ENCODE results near the gene ACTBL2.
"Not testable (repeated sequence)": the region's sequence is repeated elsewhere in the genome, so short reads cannot be mapped to it uniquely, and the experiment has no call there.

The ACTBL2 gene
- total RNA-seq: 0 to 0.03 (median 0) reads per million in 18 experiments

DNA sequence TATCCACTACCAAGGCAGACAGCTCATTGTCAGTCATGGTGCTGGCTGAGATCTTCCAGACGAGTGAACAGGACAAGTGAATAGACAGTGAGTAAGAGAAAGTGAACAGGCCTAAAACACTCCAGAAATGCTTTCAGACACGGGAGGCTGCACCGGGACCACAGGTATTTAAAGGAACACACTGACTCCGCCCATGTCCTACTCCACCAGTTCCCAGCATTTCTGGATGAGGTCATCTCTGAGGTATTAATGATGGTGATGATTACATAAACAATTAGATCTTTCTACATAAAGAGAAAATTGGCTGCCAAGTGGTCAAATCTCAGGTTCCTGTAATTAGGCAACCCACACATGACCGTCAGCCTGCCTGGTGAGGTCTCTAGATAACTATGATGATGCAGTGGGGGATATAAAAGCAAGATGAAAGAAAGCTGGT is at the start of gene ACTBL2:
Gene ACTBL2 (minus strand): TSS at position 141 of the 436 bp plus-strand sequence. CDS start 104 bp downstream, at position 37.
- DNase-seq: no peak

DNA sequence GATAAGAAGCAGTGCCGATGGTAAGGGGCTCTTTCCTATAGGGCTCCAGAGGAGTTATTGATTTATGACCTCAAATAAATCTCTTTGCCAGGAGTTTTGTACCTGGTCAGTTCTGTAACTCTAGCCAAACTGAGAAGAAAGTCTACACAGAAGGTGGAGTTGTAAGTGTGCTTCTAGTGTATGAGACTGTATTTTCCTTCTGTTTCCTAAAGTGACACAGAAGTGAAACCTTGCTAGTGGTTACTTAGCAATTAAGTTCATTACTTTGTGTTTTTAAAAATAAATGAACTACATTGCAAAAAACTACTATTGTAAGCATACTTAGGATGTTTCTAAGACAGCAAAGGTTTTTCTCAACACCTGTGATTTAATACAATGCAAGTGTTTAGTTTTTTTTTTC is 48.7 kb upstream of the ACTBL2 start:
- no peak for DNase-seq

DNA sequence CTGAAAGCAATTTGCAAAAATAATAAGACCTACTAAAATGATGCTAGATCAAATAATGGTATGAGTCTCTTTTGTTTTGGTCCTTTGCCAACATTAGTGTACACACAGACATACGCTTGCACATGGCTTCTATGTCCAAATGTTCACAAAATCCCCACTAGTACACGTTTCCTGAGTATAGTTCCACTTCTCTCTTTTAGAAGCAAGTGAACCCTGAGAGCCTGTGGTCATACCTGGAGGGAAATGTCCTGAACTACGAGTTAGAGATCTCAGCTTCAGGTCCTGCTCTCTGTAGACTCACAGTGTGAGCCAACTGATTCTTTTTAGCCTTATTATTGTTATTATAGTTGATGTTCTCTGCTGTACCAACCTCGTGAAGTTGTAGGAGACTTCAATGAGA is 47.3 kb upstream of the ACTBL2 start:
- no peak for DNase-seq

DNA sequence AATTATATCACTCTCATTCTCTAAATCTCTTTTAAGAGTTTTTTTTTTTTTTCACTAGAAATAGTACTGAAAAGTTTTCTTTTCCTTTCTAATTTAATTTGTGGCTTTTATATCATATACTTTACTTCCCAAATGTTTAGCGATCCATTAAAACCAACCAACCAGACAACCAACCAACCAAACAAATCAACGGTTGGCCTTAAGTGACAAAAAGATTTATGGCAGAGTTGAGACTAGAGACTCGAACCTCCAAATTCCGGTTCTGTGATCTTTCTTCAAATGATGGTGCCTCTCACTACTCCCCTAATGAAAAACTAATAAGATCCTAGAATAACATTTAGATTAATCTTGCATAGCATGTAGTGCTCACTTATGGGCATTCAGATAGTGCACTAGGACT is 45.3 kb upstream of the ACTBL2 start:
- DNase-seq: no peak

DNA sequence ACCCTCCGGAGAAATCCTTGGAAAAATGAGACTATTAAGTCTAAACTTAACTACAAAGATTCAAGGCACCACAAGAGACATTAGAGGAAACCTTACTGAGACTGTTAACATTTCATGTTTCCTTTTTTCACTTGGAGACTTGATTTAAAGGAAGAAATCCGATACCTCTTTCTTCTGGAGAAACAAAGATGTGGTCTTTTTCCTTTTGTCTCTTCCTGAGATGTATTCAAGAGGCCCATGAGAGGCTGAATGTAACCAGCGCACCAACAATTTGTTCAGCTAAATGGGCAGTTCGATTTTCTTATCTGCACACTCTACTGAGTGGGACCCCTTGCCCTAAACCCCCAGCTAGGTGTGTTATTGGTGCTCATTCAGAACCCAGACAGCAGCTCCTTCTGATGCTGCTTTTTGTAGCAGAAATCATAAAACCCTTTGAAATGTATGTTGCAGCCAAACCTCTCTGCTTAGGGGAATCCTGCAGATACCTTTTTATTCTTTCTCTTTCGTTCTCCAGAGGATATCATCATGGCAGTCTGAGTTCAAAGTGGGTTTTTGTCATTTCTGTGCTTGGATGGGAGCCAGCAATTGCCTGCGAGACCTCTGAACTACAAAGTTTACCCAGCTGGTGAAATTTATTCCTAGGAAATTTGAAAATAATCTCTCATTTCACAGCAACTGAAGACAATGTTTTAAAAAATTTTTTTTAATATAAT is 41.9 kb upstream of the ACTBL2 start:
- no peak for DNase-seq

DNA sequence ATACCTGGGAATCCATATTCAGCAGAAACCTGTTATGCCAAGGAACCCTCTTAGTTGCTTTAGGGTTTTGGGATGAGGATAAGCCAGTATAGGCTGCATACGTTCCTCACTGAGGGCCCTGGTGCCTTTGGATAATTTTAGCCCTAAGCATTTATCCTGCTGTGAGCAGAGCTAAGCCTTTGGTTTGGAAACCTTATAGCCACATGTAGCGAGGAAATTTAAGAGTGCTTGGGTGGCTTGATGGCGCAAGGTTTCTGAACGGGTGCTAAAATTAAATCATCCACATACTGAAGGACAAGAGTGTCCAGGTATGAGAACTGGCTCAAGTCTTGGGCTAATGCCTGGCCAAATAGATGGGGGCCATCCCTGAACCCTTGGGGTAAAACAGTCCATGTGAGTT is 39.9 kb upstream of the ACTBL2 start:
- not testable (repeated sequence) for DNase-seq

DNA sequence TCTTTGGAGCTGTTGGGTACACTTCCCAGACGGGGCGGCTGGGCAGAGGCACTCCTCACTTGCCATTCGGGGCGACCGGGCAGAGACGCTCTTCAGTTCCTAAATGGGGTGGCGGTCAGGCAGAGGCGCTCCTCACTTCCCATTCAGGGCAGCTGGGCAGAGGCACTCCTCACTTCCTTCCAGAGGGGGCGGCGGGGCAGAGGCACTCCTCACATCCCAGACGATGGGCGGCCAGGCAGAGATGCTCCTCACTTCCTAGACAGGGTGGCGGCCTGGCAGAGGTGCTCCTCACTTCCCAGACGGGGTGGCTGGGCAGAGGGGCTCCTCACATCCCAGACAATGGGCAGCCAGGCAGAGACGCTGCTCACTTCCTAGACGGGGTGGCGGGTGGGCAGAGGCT is 35.8 kb upstream of the ACTBL2 start:
- not testable (repeated sequence) for DNase-seq

DNA sequence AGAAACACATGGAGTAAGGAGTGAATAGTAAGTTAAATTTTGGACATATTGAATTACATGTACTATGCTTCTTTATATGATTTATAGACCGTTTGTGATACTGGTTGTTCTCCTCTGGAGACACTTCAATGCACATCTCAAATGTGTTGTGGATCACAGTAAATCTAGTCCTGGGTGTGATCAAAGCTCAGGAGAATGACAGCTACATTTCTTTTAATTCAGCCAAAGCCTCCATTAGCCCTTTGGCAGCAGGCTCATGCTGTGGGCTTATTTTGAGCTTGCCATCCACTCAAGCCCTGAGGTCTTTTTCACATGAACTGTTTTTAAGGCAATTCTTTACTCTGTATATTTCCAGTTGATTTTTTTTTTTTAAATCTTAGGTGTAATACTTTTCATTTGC is 34.6 kb upstream of the ACTBL2 start:
- DNase-seq: no peak

DNA sequence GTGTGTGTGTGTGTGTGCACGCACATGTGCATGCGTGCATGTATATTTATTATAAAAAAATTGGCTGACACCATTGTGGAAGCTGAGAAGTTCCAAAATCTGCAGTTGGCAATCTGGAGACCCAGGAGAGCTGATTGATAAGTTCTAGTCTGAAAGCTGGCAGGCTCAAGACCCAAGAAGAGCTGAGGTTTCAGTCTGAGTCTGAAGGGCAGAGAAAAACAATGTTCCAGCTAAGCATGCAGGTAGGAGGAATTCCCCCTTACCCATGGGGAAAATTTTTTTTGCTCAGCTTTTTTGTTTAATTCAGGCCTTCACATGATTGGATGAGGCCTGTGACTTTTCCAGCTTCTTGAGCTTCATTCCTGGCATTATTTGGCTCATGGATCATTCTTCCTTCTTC is 31.2 kb upstream of the ACTBL2 start:
- DNase-seq: no peak

DNA sequence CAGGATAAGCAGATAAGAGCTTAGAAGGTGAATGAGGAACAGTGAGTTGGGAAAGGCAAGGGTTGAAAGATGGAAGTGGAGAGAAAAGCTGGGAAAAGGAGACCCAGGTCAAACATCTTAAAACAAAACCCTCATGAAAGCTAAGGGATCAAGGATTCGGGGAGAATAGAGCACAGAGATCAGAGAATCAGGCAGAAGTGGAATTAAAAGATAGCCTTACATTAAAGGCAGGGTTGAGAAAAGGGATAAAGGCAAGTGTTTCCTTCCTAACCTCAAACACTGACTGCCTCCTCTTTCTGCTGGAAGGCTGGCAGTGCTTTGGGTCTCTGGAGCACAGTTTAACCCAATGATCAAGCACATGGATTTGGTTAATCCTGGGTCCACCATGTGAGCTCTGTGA is 28.7 kb upstream of the ACTBL2 start:
- no peak for DNase-seq

DNA sequence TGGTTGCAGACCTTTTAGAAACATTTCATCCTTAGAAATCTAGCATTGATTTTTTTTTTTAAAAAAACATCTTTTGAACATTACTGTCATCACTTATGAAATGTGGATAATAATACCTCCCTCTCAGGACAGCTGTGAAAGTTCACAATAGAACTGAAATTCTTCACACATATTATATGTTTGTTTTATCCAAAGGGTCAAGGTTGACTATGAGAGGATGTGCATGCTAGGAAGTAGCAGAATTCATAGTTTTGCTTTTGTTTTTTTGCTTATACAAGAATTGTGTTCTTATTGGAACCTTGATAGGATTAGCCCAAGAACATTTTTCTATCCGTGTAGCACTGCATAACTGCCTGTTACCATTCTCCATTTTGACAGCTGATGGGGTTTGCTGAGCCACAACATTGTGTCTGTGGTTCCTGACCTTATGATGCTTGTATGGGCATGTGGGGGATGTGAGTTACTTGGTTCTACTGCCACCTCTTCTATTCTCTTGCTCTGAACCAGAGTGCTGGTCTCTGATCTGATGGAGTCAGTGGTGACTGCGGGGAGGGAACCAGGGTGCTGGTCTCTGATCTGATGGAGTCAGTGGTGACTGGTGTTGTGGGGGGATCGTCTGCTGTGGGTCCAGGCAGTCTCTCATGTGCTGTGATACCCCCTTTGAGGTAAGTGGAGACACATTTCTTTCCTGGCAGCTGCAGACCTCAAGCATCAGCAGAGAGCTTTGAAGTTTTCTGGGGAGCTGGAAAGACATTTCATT is 27.1 kb upstream of the ACTBL2 start:
- no peak for DNase-seq

DNA sequence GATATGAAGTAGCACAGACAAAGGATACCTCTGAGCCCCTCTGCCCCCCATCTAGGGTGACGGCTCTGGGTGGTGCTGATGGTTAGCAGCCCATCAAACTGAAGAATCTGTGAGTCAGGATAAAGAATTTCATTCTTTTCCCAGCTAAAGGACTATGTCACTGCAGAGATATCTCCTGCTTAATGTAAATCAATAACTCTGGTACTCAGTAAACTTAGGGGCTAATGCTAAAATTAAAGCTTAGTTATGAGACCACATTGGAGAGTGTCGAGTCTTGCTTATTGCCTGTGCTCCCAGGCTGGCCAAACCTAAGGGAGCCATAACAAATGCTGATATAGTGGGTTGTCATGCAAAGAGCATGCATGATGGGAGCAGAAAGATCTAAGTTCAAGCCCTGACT is 25.6 kb upstream of the ACTBL2 start:
- DNase-seq: no peak

DNA sequence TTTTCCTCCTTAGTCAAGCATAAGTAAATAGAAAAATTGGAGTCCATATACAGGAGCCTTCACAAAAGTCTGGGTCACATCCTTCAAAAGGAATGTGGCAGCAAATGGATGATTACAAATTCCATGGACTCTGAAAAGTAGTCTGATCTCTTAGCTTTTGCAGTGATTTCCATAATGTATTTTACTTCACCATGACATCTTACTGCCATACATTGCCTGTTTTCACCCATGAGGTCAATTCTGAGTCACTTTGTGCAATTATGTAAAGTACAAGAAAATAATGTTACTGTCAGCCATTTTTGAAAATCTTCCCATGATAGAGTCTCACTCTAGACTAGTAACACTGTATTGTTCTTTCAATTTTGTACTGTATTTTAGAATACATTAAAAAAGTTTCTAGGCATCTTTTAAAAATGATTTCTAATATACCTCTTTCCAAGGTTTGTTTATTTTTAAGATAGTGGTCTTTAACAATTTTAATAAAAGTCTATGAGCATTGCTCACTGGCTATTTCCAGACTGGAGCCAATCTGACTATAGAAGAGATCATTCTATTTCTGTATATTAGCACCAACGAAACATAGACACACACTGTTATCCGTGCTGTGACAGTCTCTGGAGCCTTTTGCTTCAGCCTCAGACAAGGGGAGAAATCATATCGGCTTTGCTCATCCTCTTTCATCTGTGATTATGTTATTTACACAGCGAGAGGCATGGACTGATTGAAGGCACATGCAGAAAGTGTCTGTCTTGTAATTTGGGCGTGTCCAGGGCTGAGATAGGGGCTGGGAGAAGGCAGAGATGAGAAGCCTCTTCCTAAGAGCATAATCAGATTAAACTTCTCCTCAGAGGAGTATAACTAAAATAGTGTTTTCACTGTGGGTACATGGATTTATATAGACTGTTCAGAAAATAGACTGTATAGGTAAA is 22.9 kb upstream of the ACTBL2 start:
- DNase-seq: no peak

DNA sequence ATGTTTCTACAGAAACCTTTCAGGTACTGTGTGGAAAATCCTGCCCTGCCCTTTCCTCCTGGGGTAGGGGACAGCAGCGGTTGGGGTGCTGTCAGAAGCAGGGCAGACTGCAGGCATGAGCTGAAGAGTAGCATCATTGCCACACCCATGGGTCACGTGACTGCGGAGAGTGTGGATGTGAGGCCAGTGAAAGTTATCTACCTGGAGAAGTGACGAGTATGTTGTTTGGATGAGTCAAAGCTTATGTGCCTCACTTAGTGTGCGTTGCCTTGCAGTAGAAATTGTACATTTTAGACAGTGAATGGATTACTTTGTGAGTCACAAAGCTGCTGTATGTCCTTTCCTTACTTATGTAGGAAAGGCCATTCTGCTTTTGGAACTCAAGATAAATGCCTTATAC is 21.7 kb upstream of the ACTBL2 start:
- no peak for DNase-seq

DNA sequence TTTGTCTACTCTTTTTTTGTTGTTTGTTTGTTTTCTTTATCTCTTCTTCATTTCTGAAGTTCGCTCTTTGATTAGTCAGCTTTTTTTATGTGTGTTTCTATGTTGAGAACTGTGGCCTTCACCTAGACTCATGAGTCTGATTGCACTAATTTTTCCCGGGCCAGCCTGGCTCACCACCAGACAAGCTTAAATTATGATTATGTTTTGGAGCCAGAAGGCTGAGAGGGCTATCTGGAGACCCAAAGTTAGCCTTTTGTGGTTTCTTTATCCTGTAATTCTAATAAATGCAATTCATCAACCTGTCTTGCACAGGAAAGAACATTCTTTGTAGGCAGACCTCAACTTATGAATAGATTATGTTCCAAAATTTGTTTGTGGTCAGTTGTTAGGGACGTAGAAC is 20.8 kb upstream of the ACTBL2 start:
- no peak for DNase-seq

DNA sequence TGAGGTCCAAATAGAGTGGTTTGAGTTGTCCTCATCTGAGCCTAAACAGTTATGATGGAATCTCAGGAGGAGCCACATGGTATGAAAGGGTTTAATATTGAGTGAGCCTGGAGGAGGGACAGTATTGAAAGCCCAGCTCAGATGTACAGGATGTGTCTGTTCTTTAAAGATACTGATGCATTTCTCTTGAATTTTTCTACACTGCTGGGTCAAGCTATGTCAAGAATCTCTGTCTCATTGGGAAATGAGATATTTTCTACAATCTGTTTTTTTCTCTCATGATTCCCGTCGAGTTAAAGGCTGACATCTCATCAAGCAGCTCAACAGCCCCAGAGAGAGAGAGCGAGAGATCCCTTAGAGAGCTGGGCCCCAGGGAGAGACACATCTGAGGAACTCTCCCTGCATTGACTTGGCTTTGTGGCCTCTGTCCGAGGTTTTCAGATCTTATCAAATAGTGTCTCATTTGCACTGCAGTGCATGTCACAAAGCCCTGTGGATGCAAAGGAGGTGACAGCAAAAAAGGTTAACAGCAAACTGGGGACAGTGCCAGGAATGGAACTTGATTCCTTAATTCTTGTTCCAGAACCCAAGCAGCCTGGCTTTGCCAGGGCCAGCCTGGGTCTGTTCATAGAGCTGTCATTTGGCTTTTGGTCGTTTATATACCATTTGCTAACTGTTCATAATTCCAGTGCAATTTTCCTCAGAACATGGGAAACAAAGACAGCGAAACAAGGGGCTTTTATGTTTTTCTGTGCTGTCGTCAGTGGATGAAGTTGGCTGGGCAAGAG is 19.0 kb upstream of the ACTBL2 start:
- DNase-seq: no peak

DNA sequence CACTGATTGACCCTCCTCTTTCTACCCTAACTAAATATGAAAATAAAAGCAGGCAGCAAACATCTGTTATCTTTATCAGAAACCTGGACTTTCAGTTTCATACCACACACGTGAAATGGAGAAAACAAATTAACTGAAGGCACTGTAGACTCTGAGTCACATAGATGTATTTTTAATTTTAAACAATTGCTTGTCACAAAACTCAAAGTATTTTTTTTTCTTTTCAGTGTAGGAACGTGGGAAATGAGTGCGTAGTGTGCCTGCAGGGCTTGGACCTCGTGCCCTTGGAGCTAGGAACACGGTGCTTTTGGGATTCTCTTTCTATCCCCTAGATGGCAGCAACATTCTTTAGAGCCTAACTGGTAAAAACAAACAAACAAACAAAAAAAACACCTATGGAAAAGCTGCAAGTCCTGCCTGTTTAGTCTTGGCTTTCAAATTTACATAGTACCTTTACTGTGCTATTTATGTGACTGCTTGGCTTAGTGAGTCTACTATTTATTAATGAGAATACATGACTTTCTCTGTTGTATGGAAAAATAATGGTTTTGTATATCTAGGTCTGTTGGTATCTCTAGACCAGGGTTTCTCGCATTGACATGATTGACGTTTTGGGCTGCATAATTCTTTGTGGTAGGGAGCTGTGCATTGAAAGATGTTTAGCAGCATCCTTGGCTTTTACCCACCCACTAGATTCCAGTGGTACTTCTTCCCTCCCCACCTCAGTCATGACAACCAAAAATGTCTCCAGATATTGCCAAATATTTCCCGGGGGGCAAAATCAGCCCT is 16.8 kb upstream of the ACTBL2 start:
- peak; percentile 10 to 40 for DNase-seq

DNA sequence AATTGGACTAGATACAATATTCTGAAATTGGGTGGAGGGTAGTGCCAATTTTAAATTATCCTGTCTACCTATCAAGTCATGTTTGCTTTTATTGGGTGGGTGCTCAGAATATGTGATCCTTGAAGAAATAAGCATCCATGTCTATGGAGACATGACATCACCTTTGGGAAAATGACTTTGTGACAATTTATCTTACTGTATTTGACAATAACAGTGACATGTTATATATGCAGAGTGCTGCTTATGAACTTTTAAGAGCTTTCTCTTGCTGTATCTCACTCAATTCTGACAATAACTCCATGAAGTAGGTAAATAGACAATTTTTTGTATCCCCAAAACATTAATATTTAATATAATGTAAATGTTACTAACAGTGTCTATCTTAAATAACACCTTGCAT is 15.1 kb upstream of the ACTBL2 start:
- DNase-seq: no peak

DNA sequence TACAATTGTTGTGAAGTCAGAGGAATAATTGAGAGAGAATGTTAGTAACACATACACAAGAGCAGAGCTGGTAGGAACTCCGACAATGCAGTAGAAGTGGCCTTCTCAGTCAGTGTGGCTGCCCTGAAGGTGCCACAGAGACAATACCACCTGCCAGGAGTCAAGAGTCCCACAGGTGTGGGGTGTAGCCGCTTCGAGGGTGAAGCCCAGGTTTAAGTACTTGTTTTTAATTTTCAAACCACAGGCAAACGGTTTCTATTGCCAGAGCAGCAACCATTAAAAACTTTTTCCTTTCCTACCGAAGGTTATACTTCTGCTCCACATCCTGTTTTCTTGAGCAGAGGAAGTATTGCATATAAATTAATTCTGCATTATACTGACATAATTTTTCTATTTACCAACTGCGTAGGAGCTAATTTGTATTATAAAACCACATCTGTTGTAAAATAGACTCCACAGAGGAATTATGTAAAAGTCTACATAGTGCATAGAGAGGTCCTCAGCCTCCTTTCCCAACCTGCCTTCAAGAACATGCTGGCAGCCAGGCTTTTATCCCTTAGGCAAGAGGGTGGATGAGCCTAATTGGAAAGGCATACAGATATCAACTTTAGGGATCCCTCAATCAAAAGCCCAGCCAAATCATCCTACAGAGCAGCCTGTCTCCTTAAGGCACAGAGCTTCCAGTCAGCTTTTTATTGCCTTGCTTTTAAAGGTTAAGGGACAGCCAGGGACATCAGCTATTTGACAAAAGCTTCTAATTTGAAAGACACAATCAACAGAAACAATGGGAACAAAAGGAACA is 12.9 kb upstream of the ACTBL2 start:
- no peak for DNase-seq

Data from inflammatory macrophage (primary cell).